Vagina (tissue), 2 donors: ENCODE results near the gene DNAH9.

ENCODE experiments used
- POLR2A ChIP-seq, 2 donors: fragments of 450-650 bp; IDR thresholded peaks; one replicate each; pipeline ENCODE4 v1.6.1; 2017; ENCODE audit warnings: antibody characterized with exemption in 2 of 2, mild to moderate bottlenecking in 2 of 2, moderate library complexity in 2 of 2
- TF ChIP-seq, protein P1 (sequence below), 3 experiments: fragments of 450-650 bp in 2 of 3; fragments of 200-600 bp in 1 of 3; sonication (generic) in 1 of 3; IDR thresholded peaks; one replicate each; pipeline ENCODE4 v1.5.1; 2017 to 2019; ENCODE audit warnings: antibody characterized with exemption in 3 of 3, mild to moderate bottlenecking in 2 of 3, moderate library complexity in 2 of 3

- TF ChIP-seq, protein P1, sequence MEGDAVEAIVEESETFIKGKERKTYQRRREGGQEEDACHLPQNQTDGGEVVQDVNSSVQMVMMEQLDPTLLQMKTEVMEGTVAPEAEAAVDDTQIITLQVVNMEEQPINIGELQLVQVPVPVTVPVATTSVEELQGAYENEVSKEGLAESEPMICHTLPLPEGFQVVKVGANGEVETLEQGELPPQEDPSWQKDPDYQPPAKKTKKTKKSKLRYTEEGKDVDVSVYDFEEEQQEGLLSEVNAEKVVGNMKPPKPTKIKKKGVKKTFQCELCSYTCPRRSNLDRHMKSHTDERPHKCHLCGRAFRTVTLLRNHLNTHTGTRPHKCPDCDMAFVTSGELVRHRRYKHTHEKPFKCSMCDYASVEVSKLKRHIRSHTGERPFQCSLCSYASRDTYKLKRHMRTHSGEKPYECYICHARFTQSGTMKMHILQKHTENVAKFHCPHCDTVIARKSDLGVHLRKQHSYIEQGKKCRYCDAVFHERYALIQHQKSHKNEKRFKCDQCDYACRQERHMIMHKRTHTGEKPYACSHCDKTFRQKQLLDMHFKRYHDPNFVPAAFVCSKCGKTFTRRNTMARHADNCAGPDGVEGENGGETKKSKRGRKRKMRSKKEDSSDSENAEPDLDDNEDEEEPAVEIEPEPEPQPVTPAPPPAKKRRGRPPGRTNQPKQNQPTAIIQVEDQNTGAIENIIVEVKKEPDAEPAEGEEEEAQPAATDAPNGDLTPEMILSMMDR (IDR thresholded peaks at IDR 0.05), result no peak
- TF ChIP-seq POLR2A (IDR thresholded peaks at IDR 0.05), result no peak
Observed at GRCh38 chr17:11948789-11949188, 350.5 kb downstream of the DNAH9 start.
